ENCODE measurements around the gene OTOF. TPM values are rescaled to one million over a fixed set of nuclear protein-coding genes. Genes with fewer than 3 reads are reported as not detected.

Gene OTOF
- total RNA-seq, 1 experiment from 2014 or later, result 0.10 TPM

DNA sequence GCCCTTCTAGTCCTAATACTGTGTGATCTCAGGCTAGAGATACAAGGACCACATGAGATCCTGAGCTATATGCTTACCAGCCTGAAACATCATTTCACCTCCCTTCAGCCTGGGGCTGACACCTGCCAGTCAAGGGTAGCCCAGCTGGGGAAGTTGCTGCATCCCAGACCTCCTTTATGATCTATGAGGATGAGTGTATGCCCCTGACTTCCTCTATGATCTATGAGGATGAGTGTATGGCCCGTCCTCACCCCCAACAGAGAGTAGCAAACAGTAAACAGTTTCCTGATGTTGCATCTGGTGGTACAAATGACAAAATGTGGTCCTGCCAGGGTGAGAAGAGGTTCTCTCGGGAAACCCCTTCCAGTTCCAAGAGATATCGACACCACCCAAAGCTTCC is 8.9 kb upstream of the OTOF start:
- Histone ChIP-seq H3K27ac (ENCODE audit: low read depth, low read length) (no peak overlapping the region), H3K9me2 (ENCODE audit: insufficient read depth) (no peaks in the 10 kb centered on the region), H3K4me2 (ENCODE audit: low read length) (no peak overlapping the region), H3K79me2 (ENCODE audit: insufficient read depth, low read length) (no peaks in the 10 kb centered on the region), H3K9me3 (ENCODE audit: control insufficient read depth in 1 of 2, insufficient read depth in 1 of 2, low read depth in 1 of 2, low read length in 2 of 2) (no peaks in the 10 kb centered on the region), H3K4me3 (replicated peaks in 1 of 2; ENCODE audit: low read depth in 1 of 2, low read length in 2 of 2) (no peak overlapping the region), H3K27me3 (ENCODE audit: insufficient read depth, low read length) (0 out of 2 replicates have a peak, but pooled peaks cover 4% of the 10 kb centered on the region), H4K20me1 (ENCODE audit: insufficient read depth) (no peaks in the 10 kb centered on the region), H3K4me1 (ENCODE audit: control insufficient read depth in 1 of 2, insufficient read depth in 2 of 2, low read length in 2 of 2) (no peaks in the 10 kb centered on the region), H3K36me3 (ENCODE audit: control insufficient read depth in 1 of 2, insufficient read depth in 2 of 2, low read length in 2 of 2) (no peaks in the 10 kb centered on the region), H3K9ac (ENCODE audit: low read length) (no peak overlapping the region), H2AFZ (ENCODE audit: low read depth, low read length, poor library complexity, severe bottlenecking) (no peak overlapping the region)
- RAD21 ChIA-PET (ENCODE audit: low non-redundant PET in 1 of 2, low total read pairs in 2 of 2, uncharacterized antibody in 2 of 2, unreplicated experiment in 2 of 2), result no interaction called here
- BruUV-seq (replicated peaks), result no TSS peak
- intact Hi-C loops (cut with micrococcal nuclease), result no loop called here
- ATAC-seq, result no peak
- CTCF ChIA-PET, result no interaction called here
- TF ChIP-seq RAD21 (IDR thresholded peaks at IDR 0.05; ENCODE audit: low read depth) (no peak), SP1 (IDR thresholded peaks at IDR 0.05; ENCODE audit: low read depth) (no peak), CEBPB (IDR thresholded peaks at IDR 0.05; ENCODE audit: low read depth) (no peak), CTCF (IDR thresholded peaks at IDR 0.05 in 2 of 3, conservative IDR thresholded peaks at IDR 0.05 in 1 of 3; ENCODE audit: borderline replicate concordance in 1 of 3, insufficient read depth in 1 of 3, low read depth in 2 of 3, low read length in 2 of 3) (no peak), EGR1 (IDR thresholded peaks at IDR 0.05; ENCODE audit: low read depth) (no peak), SIN3A (IDR thresholded peaks at IDR 0.05; ENCODE audit: low read depth) (no peak), TCF7L2 (IDR thresholded peaks at IDR 0.05; ENCODE audit: borderline replicate concordance, extremely low read depth, insufficient read depth, insufficient read length) (no peak), YY1 (IDR thresholded peaks at IDR 0.05; ENCODE audit: extremely low read depth, insufficient replicate concordance, low read depth, low read length) (no peak), CBX3 (IDR thresholded peaks at IDR 0.05; ENCODE audit: low read depth) (no peak), ELF1 (IDR thresholded peaks at IDR 0.05; ENCODE audit: borderline replicate concordance, low read depth) (no peak), EZH2phosphoT487 (IDR thresholded peaks at IDR 0.05; ENCODE audit: borderline replicate concordance) (no peak)
- TF ChIP-seq, protein P1, sequence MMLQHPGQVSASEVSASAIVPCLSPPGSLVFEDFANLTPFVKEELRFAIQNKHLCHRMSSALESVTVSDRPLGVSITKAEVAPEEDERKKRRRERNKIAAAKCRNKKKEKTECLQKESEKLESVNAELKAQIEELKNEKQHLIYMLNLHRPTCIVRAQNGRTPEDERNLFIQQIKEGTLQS (IDR thresholded peaks at IDR 0.05), result no peak
- POLR2A ChIA-PET, result no interaction called here
- DNase-seq (ENCODE audit: low read depth, low spot score), result no peak

All from HCT116 (cell line).